GM23248 (cell line): ENCODE measurements around the gene DIAPH3.

Experiments used
- EZH2 ChIP-seq: fragments of 200-600 bp; sonication (generic); IDR thresholded peaks from 2 replicates; pipeline ENCODE4 v1.6.1; 2018; ENCODE audit warnings: antibody characterized with exemption, mild to moderate bottlenecking; ENCODE audit not compliant: insufficient read depth, poor library complexity, severe bottlenecking
- EZH2phosphoT487 ChIP-seq: fragments of 200-600 bp; sonication (generic); IDR thresholded peaks from 2 replicates; pipeline ENCODE4 v1.6.1; 2018; ENCODE audit warnings: antibody characterized with exemption, moderate library complexity, mild to moderate bottlenecking, low read depth; ENCODE audit not compliant: insufficient read depth

GRCh38 chr13:59991395-59991794, 172.3 kb downstream of the DIAPH3 start:
- no peak for TF ChIP-seq EZH2phosphoT487
- TF ChIP-seq EZH2: no peak
